ENCODE results near the gene ADAMTSL1. TPM values are rescaled to one million over a fixed set of nuclear protein-coding genes. Genes with fewer than 3 reads are reported as not detected.

ADAMTSL1 gene
- total RNA-seq, 4 donors from 2014 or later = 0.32 to 2.3 (median 1.3) TPM

DNA sequence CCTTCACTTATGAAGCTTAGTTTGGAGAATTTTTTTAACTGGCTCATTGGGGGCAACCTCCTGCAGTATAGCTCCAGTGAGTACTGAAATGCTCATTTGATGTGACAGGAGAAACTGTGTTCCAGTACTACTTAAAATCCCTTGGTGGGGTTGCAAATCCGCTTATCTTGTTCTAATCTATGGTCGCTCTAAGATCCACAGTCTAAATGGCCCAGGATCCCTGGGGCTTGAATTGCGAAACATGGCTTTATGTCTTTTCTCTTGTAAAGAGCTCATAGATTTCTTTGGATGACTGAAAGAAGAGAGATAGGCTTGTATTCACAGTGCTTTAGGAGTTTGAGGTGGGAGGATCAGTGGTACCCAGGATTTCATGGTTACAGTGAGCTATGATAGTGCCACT is 52.7 kb downstream of the ADAMTSL1 start:
- no peaks in the 10 kb centered on the region for H3K27me3 ChIP-seq
- no peaks in the 10 kb centered on the region for H3K9me3 ChIP-seq
- TF ChIP-seq POLR2A (IDR thresholded peaks at IDR 0.05) (no peak), POLR2AphosphoS5 (IDR thresholded peaks at IDR 0.05) (no peak), EP300 (IDR thresholded peaks at IDR 0.05) (no peak)
- TF ChIP-seq, protein P1, sequence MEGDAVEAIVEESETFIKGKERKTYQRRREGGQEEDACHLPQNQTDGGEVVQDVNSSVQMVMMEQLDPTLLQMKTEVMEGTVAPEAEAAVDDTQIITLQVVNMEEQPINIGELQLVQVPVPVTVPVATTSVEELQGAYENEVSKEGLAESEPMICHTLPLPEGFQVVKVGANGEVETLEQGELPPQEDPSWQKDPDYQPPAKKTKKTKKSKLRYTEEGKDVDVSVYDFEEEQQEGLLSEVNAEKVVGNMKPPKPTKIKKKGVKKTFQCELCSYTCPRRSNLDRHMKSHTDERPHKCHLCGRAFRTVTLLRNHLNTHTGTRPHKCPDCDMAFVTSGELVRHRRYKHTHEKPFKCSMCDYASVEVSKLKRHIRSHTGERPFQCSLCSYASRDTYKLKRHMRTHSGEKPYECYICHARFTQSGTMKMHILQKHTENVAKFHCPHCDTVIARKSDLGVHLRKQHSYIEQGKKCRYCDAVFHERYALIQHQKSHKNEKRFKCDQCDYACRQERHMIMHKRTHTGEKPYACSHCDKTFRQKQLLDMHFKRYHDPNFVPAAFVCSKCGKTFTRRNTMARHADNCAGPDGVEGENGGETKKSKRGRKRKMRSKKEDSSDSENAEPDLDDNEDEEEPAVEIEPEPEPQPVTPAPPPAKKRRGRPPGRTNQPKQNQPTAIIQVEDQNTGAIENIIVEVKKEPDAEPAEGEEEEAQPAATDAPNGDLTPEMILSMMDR (IDR thresholded peaks at IDR 0.05) = no peak
- 90% methylated on average over 3 of the region's 3 CpGs for WGBS
- no peaks in the 10 kb centered on the region for H3K36me3 ChIP-seq
- H3K4me3 ChIP-seq = no peak overlapping the region
- DNase-seq (ENCODE audit: low spot score in 2 of 2) = no peak
- H3K4me1 ChIP-seq = no peaks in the 10 kb centered on the region
- H3K27ac ChIP-seq = no peak overlapping the region

DNA sequence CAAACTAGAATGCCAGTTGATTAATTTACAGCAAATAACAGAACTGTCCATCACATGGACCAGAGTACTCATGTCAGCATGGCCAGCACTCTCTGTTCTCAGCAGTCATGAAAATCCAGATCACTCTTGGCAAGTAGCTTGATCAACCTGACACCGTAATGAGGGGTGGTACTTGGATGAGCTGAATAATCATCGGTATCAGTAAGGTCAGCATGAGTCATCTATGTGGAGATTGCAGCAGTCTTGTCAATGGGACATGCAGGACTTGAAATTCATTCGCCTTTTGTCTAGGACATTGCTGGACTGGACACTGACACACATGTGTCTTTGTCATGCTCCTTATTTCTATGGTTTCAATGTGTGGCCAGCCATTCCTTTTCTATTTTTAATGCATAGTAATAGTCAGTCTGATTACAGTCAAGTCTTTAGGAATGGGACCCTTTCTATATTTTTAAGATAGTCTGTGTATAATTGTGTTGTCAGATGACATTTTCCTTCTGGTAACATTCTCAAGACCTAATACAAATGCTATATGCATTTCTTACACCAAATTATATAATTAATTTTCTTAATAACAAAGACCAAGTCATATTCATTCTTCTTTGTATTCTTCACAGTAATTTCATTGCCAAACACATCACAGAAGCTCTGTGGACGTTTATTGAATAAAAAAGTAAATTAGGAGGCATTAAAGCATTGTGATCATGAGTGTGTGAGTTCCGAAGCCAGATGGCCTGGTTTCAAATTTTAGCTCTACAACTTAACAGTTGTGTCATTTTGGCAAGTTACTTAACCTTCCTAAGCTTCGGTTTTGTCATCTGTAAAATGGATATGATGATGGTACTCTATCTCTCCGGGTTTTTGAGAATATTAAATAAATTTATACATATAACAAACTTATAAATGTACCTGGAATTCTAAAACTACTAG is 57.4 kb downstream of the ADAMTSL1 start:
- Histone ChIP-seq H3K4me3 (no peak overlapping the region), H3K27me3 (no peaks in the 10 kb centered on the region), H3K9me3 (peaks cover 12% of the 10 kb centered on the region), H3K4me1 (no peaks in the 10 kb centered on the region), H3K36me3 (no peaks in the 10 kb centered on the region), H3K27ac (no peak overlapping the region)
- no peak for DNase-seq (ENCODE audit: low spot score in 2 of 2)
- WGBS = 72% methylated on average over 7 of the region's 7 CpGs
- no peak for TF ChIP-seq POLR2A (IDR thresholded peaks at IDR 0.05)
- no peak for TF ChIP-seq POLR2AphosphoS5 (IDR thresholded peaks at IDR 0.05)
- TF ChIP-seq, protein P1 (IDR thresholded peaks at IDR 0.05) = no peak
- no peak for TF ChIP-seq EP300 (IDR thresholded peaks at IDR 0.05)

DNA sequence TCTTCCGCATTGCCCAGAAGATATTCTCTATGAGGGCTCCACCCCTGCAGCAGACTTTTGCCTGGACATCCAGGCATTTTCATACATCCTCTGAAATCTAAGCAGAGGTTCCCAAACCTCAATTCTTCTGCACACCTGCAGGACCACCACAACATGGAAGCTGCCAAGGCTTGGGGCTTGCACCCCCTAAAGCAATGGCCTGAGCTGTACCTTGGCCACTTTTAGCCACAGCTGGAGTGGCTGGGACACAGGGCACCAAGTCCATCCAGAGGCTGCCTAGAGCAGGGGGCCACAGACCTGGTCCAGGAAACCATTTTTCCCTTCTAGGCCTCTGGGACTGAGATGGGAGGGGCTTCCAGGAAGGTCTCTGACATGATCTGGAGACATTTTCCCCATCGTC is 60.7 kb downstream of the ADAMTSL1 start:
- Histone ChIP-seq H3K4me3 (no peak overlapping the region), H3K36me3 (no peaks in the 10 kb centered on the region), H3K9me3 (peaks cover 12% of the 10 kb centered on the region), H3K27me3 (no peaks in the 10 kb centered on the region), H3K4me1 (no peaks in the 10 kb centered on the region), H3K27ac (no peak overlapping the region)
- TF ChIP-seq POLR2AphosphoS5 (IDR thresholded peaks at IDR 0.05) (no peak), EP300 (IDR thresholded peaks at IDR 0.05) (no peak), POLR2A (IDR thresholded peaks at IDR 0.05) (no peak)
- TF ChIP-seq, protein P1 (IDR thresholded peaks at IDR 0.05) = no peak
- no peak for DNase-seq (ENCODE audit: low spot score in 2 of 2)
- WGBS = 97% methylated on average over 2 of the region's 2 CpGs

DNA sequence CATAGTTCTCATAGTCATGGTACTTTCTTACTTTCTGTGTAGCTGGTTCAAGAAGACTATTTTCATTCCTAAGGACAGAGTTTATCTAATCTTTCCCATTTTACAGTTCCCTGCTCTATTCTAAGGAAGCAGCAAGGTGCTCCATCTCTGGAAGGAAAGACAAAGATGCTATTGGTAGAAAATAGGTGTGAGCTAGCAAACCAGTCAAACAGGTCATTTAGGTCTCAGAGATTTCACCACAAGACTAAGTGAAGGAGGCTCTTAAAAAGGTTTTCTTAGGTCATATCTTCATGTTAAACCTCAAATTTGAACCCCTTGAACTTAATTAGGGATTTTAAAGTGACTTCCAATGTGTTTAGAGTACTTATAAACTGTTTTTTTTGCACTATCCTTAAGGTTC is 62.6 kb downstream of the ADAMTSL1 start:
- DNase-seq (ENCODE audit: low spot score in 2 of 2) = no peak
- TF ChIP-seq POLR2AphosphoS5 (IDR thresholded peaks at IDR 0.05) (no peak), EP300 (IDR thresholded peaks at IDR 0.05) (no peak), POLR2A (IDR thresholded peaks at IDR 0.05) (no peak)
- TF ChIP-seq, protein P1 (IDR thresholded peaks at IDR 0.05) = no peak
- Histone ChIP-seq H3K4me3 (no peak overlapping the region), H3K9me3 (peaks cover 12% of the 10 kb centered on the region), H3K27ac (no peak overlapping the region), H3K36me3 (no peaks in the 10 kb centered on the region), H3K4me1 (no peaks in the 10 kb centered on the region), H3K27me3 (no peaks in the 10 kb centered on the region)

DNA sequence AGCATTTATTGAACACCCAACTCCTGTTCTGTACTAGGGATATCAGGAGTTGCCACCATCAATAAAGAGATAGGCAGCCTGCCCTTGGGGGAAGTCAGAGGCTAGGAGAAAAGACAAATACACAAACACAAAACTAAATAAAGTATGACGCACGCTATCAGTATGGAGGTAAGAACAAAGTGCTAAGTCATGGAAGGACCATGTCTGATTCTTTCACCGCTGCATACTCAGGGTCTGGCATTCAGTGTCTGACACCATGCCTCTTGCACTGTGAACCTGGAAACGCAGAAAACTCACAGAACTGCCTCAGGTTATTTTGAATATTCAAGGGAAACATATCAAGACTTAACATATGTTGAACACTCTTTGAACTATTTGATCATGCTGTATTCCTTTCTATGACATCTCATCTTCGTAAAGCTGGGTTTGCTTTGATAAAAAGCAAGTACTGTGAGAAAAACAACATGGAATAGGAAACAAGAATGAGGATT is 65.3 kb downstream of the ADAMTSL1 start:
- no peak overlapping the region for H3K27ac ChIP-seq
- H3K36me3 ChIP-seq = no peaks in the 10 kb centered on the region
- WGBS = 83% methylated on average over 5 of the region's 5 CpGs

More for the DNA sequence above, 65.3 kb downstream of the ADAMTSL1 start:
- TF ChIP-seq EP300 (IDR thresholded peaks at IDR 0.05) = no peak
- no peak for TF ChIP-seq POLR2AphosphoS5 (IDR thresholded peaks at IDR 0.05)
- no peak for TF ChIP-seq POLR2A (IDR thresholded peaks at IDR 0.05)
- TF ChIP-seq, protein P1 (IDR thresholded peaks at IDR 0.05) = no peak
- Histone ChIP-seq H3K9me3 (peaks cover 12% of the 10 kb centered on the region), H3K4me3 (no peak overlapping the region), H3K4me1 (no peaks in the 10 kb centered on the region), H3K27me3 (no peaks in the 10 kb centered on the region)
- no peak for DNase-seq (ENCODE audit: low spot score in 2 of 2)

Data from suprapubic skin (tissue), 4 donors.